Adipocyte (in vitro differentiated cells): ENCODE measurements around the gene CRACDL.
"Not testable (repeated sequence)": the region's sequence is repeated elsewhere in the genome, so short reads cannot be mapped to it uniquely, and the experiment has no call there.

ENCODE experiments used
- DNase-seq: peaks from one replicate; pipeline ENCODE4 v3.0.0-alpha.2; 2015; ENCODE audit warnings: low read depth
- H3K27me3 ChIP-seq: replicated peaks from 2 replicates; pipeline ENCODE4 v1.7.0; 2013; ENCODE audit warnings: mild to moderate bottlenecking, low read length, moderate library complexity; ENCODE audit not compliant: control insufficient read depth, insufficient read depth
- H3K36me3 ChIP-seq: 2 replicates; pipeline ENCODE4 v1.7.0; 2013; ENCODE audit warnings: low read length, mild to moderate bottlenecking, moderate library complexity; ENCODE audit not compliant: control insufficient read depth, insufficient read depth, severe bottlenecking
- H3K4me1 ChIP-seq: 2 replicates; pipeline ENCODE4 v1.7.0; 2013; ENCODE audit warnings: mild to moderate bottlenecking, low read length, moderate library complexity; ENCODE audit not compliant: control insufficient read depth, insufficient read depth
- H3K4me3 ChIP-seq: 2 replicates; pipeline ENCODE4 v1.7.0; 2013; ENCODE audit warnings: mild to moderate bottlenecking, low read length, moderate library complexity
- H3K9ac ChIP-seq: 2 replicates; pipeline ENCODE4 v1.7.0; 2013; ENCODE audit warnings: mild to moderate bottlenecking, low read length, moderate library complexity
- H3K9me3 ChIP-seq: 2 replicates; pipeline ENCODE4 v1.7.0; 2013; ENCODE audit warnings: mild to moderate bottlenecking, low read length, moderate library complexity; ENCODE audit not compliant: control insufficient read depth

CRACDL gene

DNA sequence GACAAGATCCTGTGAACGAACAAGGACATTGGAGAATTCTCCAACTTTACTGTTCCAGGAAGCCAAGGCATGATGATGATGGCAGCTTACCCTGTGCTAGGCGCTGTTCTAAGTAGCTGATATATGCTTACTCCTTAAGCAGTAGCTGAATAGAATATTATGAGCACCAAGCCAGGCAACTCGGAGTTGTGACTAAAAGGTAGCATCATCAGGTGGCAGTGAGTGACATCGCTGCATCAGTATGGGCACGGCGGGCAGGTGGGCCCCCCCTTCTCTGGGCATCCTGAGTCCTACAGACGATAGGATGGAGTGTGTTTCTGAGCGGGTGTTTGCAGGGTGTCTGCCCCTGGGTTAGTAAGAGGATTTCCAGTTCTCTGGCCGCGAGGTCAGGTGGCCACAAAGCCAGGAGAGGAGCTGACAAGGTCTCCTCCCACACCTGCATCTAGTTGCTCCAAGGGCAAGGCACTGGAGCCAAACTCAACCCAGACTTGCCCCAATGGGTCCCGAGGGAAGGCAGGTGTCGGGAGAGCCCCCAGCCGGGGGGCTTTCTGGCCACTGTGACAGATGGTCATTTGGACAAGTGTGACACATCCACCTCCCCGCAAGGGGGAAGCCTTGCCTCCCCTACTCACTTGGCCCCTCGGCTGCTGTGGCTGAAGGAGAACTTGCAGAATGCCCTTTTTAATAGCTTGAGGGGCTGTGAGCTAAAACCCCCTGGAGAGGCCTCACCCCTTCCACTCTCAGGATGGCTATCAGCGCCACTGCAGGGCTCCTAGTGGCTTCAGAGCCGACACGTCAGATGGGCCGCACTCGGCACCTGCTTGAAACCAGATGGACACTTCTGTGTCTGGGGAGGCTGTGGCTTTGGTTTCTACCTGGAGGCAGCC, 55.5 kb downstream of the CRACDL start:
- Histone ChIP-seq H3K36me3 (no peaks in the 10 kb centered on the region), H3K27me3 (peaks cover 26% of the 10 kb centered on the region), H3K4me3 (no peak overlapping the region), H3K4me1 (no peaks in the 10 kb centered on the region), H3K9me3 (no peaks in the 10 kb centered on the region), H3K9ac (no peak overlapping the region)
- DNase-seq, result no peak

GRCh38 chr2:98877658-98878057, 58.4 kb downstream of the CRACDL start:
- not testable (repeated sequence) for H3K4me1 ChIP-seq, H3K36me3 ChIP-seq, DNase-seq, H3K9me3 ChIP-seq, H3K4me3 ChIP-seq, H3K9ac ChIP-seq
- H3K27me3 ChIP-seq, result peaks cover 39% of the 10 kb centered on the region

GRCh38 chr2:98876741-98877140, 59.3 kb downstream of the CRACDL start:
- Histone ChIP-seq H3K9me3 (no peaks in the 10 kb centered on the region), H3K9ac (no peak overlapping the region), H3K4me1 (no peaks in the 10 kb centered on the region), H3K27me3 (peaks cover 35% of the 10 kb centered on the region), H3K4me3 (no peak overlapping the region), H3K36me3 (no peaks in the 10 kb centered on the region)
- no peak for DNase-seq

GRCh38 chr2:98875746-98876145, 60.3 kb downstream of the CRACDL start:
- H3K9ac ChIP-seq, result no peak overlapping the region
- H3K4me3 ChIP-seq, result no peak overlapping the region
- H3K36me3 ChIP-seq, result no peaks in the 10 kb centered on the region
- no peaks in the 10 kb centered on the region for H3K4me1 ChIP-seq
- DNase-seq, result no peak
- H3K27me3 ChIP-seq, result peaks cover 40% of the 10 kb centered on the region
- no peaks in the 10 kb centered on the region for H3K9me3 ChIP-seq

DNA sequence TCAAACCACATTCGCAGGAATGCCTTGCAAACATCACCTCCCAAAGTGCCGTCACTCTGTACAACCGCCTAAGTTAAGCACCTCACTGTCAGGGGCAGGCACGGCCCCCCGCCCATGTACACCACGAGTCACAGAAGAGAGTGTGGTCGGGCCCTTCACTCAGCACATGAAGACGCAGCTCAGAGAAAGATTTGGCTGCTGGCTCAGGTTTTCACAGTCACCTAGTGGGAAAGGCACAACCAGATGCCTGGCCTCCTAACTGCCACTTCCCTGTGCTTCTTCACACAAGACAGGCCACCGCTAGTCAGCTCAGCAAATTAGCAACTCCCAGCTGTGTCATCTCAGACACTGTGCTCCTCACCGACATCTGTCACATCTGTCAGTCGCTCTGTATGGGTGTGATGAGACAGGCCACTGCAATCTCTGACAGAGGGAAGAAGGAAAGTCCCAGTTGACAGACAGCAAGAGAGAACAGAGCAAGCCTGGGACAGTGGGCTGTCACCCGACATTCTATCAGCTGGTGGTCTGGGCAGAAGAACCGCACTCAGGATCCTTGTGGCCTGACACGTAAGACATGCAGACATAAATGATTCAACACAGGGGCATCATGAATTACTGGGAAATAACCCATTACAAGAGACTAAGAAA, 60.8 kb downstream of the CRACDL start:
- no peak for DNase-seq
- H3K27me3 ChIP-seq, result peaks cover 38% of the 10 kb centered on the region
- no peaks in the 10 kb centered on the region for H3K4me1 ChIP-seq
- no peak overlapping the region for H3K9ac ChIP-seq
- no peaks in the 10 kb centered on the region for H3K9me3 ChIP-seq
- no peaks in the 10 kb centered on the region for H3K36me3 ChIP-seq
- no peak overlapping the region for H3K4me3 ChIP-seq

DNA sequence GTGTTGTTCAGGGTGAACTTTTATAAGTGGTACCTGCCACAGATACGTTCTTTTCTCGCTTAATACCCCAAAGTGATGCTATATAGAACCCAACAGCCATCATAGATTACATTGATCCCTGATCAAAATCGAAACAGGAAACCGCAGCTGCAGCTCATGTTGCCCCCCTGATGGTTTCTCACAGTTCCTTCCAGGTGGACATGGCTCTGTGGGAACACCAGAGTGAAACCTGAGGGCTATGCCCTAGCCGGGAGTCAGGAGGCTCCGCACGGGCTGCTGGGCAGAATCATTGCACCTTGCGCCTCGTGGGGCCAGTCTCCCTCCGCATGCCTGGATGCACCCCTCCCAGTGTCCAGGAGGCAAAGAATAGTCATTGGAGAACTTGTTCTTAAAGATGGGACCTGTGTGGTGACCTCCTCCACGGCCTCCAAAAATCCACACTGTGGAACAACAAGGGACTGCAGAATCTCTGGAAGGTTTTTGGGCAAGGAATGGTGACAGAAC, 61.8 kb downstream of the CRACDL start:
- no peak for DNase-seq
- no peak overlapping the region for H3K9ac ChIP-seq
- H3K9me3 ChIP-seq, result no peaks in the 10 kb centered on the region
- H3K4me3 ChIP-seq, result no peak overlapping the region
- peaks cover 31% of the 10 kb centered on the region for H3K27me3 ChIP-seq
- no peaks in the 10 kb centered on the region for H3K36me3 ChIP-seq
- H3K4me1 ChIP-seq, result no peaks in the 10 kb centered on the region

DNA sequence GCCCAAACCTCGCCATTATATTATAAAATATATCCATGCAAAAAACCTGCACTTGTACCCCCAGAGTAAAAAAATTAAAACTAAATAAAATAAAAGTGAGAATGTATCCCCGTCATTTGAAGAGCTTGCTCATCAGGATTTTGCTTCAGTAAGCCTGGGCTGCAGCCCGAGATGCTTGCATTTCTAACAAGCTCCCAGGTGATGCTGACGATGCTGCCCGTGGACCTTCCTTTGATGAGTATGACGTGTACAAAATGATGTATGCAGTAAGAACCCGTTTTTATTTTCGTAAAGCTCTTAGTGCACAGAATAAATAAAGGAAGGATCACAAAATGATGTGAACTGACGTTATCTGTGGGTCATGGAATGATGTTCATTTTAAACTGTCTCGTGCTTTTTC, 63.5 kb downstream of the CRACDL start:
- H3K9ac ChIP-seq, result no peak overlapping the region
- H3K4me1 ChIP-seq, result no peaks in the 10 kb centered on the region
- no peaks in the 10 kb centered on the region for H3K9me3 ChIP-seq
- peaks cover 31% of the 10 kb centered on the region for H3K27me3 ChIP-seq
- H3K36me3 ChIP-seq, result no peaks in the 10 kb centered on the region
- no peak for DNase-seq
- no peak overlapping the region for H3K4me3 ChIP-seq

DNA sequence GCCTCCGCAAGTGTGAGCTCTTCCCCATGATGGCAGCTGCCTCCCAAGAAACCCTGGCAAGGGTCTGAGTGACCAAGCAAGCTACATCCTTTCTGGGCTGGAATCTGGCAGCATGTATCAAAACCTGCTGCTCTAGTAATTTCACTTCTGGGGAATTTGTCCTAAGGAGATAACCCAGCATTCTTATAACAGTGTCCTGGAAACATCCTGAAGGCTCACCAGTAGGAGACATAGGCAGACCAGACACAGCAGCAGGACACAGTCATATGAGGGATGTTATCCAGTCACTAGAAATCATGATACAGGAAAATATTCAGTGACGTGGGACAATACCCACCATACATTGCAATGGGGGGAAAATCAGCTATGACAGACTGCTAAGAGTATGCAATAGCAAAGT, 64.5 kb downstream of the CRACDL start:
- no peaks in the 10 kb centered on the region for H3K36me3 ChIP-seq
- H3K4me3 ChIP-seq, result no peak overlapping the region
- no peaks in the 10 kb centered on the region for H3K9me3 ChIP-seq
- no peak for DNase-seq
- H3K9ac ChIP-seq, result no peak overlapping the region
- H3K4me1 ChIP-seq, result no peaks in the 10 kb centered on the region
- peaks cover 27% of the 10 kb centered on the region for H3K27me3 ChIP-seq

DNA sequence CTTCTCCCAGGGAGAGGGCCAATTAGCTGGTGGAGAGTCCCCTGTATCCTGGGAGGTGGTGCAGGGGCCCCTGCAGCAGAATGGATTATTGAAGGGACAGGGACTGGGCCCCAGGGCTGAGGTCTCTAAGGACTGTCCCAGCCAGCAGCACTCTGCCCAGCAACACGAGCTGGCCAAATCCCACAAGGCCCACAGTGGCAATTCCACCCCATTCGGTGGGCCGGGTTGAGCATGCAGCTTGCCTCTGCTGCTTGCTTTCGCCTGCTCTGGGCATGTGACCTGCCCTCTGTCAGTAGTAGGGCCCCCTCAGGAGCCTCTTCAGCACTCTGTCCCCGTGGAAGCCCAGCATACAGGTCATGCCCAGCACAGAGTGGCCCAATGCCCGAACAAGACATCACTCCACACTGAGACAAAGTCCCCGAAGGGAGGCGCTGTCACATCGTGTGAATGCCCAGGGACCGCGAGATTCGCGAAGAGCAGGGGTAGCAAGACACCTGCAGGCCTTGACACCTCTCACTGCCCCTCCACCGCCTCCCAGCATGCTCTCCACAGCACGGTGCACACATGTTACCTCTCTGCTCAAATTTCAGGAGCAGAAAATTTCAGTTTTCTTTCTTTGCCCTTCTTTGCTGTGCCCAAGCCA, 65.4 kb downstream of the CRACDL start:
- Histone ChIP-seq H3K4me1 (peaks cover 4% of the 10 kb centered on the region), H3K9ac (no peak overlapping the region), H3K27me3 (peaks cover 24% of the 10 kb centered on the region), H3K4me3 (no peak overlapping the region), H3K36me3 (no peaks in the 10 kb centered on the region), H3K9me3 (no peaks in the 10 kb centered on the region)
- DNase-seq, result no peak

- H3K27me3 ChIP-seq, result peaks cover 21% of the 10 kb centered on the region
- no peaks in the 10 kb centered on the region for H3K36me3 ChIP-seq
- no peak for DNase-seq
- H3K9me3 ChIP-seq, result no peaks in the 10 kb centered on the region
- no peak overlapping the region for H3K9ac ChIP-seq
- H3K4me1 ChIP-seq, result peaks cover 4% of the 10 kb centered on the region
- no peak overlapping the region for H3K4me3 ChIP-seq
Observed at GRCh38 chr2:98869870-98870269, 66.2 kb downstream of the CRACDL start.

DNA sequence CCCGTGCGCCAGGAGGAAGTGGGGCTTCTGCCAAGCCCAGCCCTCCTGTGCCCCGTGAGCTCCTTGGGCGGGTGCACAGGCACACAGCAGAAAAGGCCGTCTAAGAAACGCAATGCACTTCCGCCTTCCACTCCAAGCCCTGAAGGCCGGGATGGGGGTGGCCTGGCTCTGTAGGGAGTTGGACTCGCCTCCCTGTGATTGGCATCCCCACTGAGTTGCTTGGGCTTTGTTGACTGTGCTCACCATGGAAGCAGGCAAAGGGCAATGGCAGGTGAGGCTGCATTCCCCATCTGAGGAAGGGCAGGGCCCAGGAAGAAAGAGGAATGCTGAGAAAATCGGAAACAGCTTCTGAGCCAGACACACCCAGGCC, 66.8 kb downstream of the CRACDL start:
- DNase-seq, result no peak

More for the DNA sequence above, 66.8 kb downstream of the CRACDL start:
- no peak overlapping the region for H3K4me3 ChIP-seq
- no peaks in the 10 kb centered on the region for H3K9me3 ChIP-seq
- peaks cover 4% of the 10 kb centered on the region for H3K4me1 ChIP-seq
- no peak overlapping the region for H3K9ac ChIP-seq
- no peaks in the 10 kb centered on the region for H3K36me3 ChIP-seq
- peaks cover 21% of the 10 kb centered on the region for H3K27me3 ChIP-seq
